Activated naive CD4-positive, alpha-beta T cell treated with anti-CD3 and anti-CD28 coated beads, Interleukin-2, amount 10 ng/mL, durations not matched to agents 7 days and 5 days (primary cell): ENCODE results near the gene VWA5B2.

Source experiments
- CTCF ChIA-PET: fragments of 350-600 bp; sonication (Branson Sonifier 250); formaldehyde crosslinking; loops from one replicate; lab custom pipeline; 2021; ENCODE audit warnings: antibody characterized with exemption; lab: Charles Lee
- DNase-seq: peaks from one replicate; pipeline ENCODE4 v3.0.0-alpha.2; 2020
- H3K27ac Mint-ChIP-seq: one replicate; pipeline ENCODE4 v1.8.0; 2021; ENCODE audit warnings: mild to moderate bottlenecking, moderate library complexity, mixed read lengths
- H3K27me3 Mint-ChIP-seq: one replicate; pipeline ENCODE4 v1.8.0; 2021; ENCODE audit warnings: mild to moderate bottlenecking, mixed read lengths
- H3K36me3 Mint-ChIP-seq: one replicate; pipeline ENCODE4 v1.8.0; 2021; ENCODE audit warnings: mixed read lengths
- H3K4me1 Mint-ChIP-seq: one replicate; pipeline ENCODE4 v1.8.0; 2021; ENCODE audit warnings: mixed read lengths
- H3K4me3 Mint-ChIP-seq: one replicate; pipeline ENCODE4 v1.8.0; 2021; ENCODE audit warnings: mild to moderate bottlenecking, moderate library complexity, mixed read lengths
- H3K9me3 Mint-ChIP-seq: one replicate; pipeline ENCODE4 v1.8.0; 2021; ENCODE audit warnings: mixed read lengths

The VWA5B2 gene

GRCh38 chr3:184241141-184241446 is 11.7 kb downstream of the VWA5B2 start:
- CTCF ChIA-PET = interaction anchor here (1.1 to 6.5 kb wide), 4 partner anchors 9 to 345 kb away, joined by 3 to 58 read pairs (median 4); partner anchors contain the start of genes EEF1AKMT4 and VWA5B2
- Mint-ChIP-seq H3K27me3 (peaks cover 5% of the 10 kb centered on the region), H3K4me3 (no peak overlapping the region), H3K36me3 (peaks cover 9% of the 10 kb centered on the region), H3K9me3 (no peaks in the 10 kb centered on the region), H3K27ac (no peak overlapping the region), H3K4me1 (peaks cover 2% of the 10 kb centered on the region)
- no peak for DNase-seq

- CTCF ChIA-PET = interaction anchor here (1.0 to 6.5 kb wide), 5 partner anchors 8 to 346 kb away, joined by 3 to 58 read pairs (median 3); partner anchors contain the start of genes EEF1AKMT4 and VWA5B2
Measured at GRCh38 chr3:184241447-184242296, 12.3 kb downstream of the VWA5B2 start.

DNA sequence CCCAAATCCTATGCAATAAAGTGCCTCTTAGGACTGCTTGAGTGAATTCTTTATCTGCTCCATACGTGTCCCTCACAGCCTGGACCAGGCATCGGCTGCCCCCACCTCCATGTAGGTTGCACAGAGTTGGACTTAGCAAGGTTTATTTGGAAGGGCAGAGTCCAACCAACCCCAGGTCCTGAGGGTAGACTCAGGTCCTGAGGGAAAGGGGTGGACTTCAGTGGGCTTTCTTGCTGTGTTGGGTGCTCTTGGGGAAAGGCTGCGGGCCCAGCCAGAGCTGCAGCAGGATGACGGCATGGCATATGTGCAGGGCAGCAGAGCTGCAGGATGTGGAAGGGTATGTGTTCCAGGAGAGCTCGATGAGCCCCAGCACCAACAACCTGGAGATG is 12.9 kb downstream of the VWA5B2 start:
- CTCF ChIA-PET = interaction anchor here (1.0 to 6.5 kb wide), 2 partner anchors 15 to 283 kb away, joined by 3 to 58 read pairs; partner anchors contain the start of gene VWA5B2
- DNase-seq = no peak
- no peak overlapping the region for H3K4me3 Mint-ChIP-seq
- peaks cover 4% of the 10 kb centered on the region for H3K4me1 Mint-ChIP-seq
- no peak overlapping the region for H3K27ac Mint-ChIP-seq
- H3K27me3 Mint-ChIP-seq = peaks cover 4% of the 10 kb centered on the region
- H3K36me3 Mint-ChIP-seq = peaks cover 9% of the 10 kb centered on the region
- H3K9me3 Mint-ChIP-seq = no peaks in the 10 kb centered on the region

More at GRCh38 chr3:184241447-184242296, 12.3 kb downstream of the VWA5B2 start:
- H3K9me3 Mint-ChIP-seq = no peaks in the 10 kb centered on the region
- peaks cover 9% of the 10 kb centered on the region for H3K36me3 Mint-ChIP-seq
- peak; percentile 35 for DNase-seq
- no peak overlapping the region for H3K4me3 Mint-ChIP-seq
- peaks cover 5% of the 10 kb centered on the region for H3K27me3 Mint-ChIP-seq
- H3K4me1 Mint-ChIP-seq = peaks cover 3% of the 10 kb centered on the region
- no peak overlapping the region for H3K27ac Mint-ChIP-seq

- H3K36me3 Mint-ChIP-seq = peaks cover 11% of the 10 kb centered on the region
- CTCF ChIA-PET = interaction anchor here (0.8 to 1.4 kb wide), 5 partner anchors 8 to 352 kb away, joined by 3 to 5 read pairs (median 4); no protein-coding TSS in a partner anchor
- no peaks in the 10 kb centered on the region for H3K9me3 Mint-ChIP-seq
- H3K4me3 Mint-ChIP-seq = peak within 1 kb of the TSS; percentile 90
- H3K27ac Mint-ChIP-seq = peak within 1 kb of the TSS; percentile 98
- no peaks in the 10 kb centered on the region for H3K27me3 Mint-ChIP-seq
- DNase-seq = peak; percentile 90
- peaks cover 27% of the 10 kb centered on the region for H3K4me1 Mint-ChIP-seq
Measured at GRCh38 chr3:184248454-184249411, 19.3 kb downstream of the VWA5B2 start, which contains the start of gene ALG3. TSS of gene ALG3 (minus strand) at chr3:184248962. CDS start at chr3:184248940, 22 bp downstream.

- Mint-ChIP-seq H3K4me1 (peaks cover 27% of the 10 kb centered on the region), H3K27me3 (no peaks in the 10 kb centered on the region), H3K27ac (peak within 1 kb of the TSS; percentile 98), H3K9me3 (no peaks in the 10 kb centered on the region), H3K4me3 (peak within 1 kb of the TSS; percentile 90), H3K36me3 (peaks cover 9% of the 10 kb centered on the region)
- CTCF ChIA-PET = interaction anchor here (0.7 to 1.4 kb wide), 16 partner anchors 9 to 365 kb away, joined by 3 to 26 read pairs (median 3); partner anchors contain the start of gene PARL
- DNase-seq = peak; percentile 98
Measured at GRCh38 chr3:184249412-184250166, 20.2 kb downstream of the VWA5B2 start, which contains the start of gene EEF1AKMT4. TSS of gene EEF1AKMT4 (plus strand) at chr3:184249672. CDS start at chr3:184249695, 23 bp downstream.

DNA sequence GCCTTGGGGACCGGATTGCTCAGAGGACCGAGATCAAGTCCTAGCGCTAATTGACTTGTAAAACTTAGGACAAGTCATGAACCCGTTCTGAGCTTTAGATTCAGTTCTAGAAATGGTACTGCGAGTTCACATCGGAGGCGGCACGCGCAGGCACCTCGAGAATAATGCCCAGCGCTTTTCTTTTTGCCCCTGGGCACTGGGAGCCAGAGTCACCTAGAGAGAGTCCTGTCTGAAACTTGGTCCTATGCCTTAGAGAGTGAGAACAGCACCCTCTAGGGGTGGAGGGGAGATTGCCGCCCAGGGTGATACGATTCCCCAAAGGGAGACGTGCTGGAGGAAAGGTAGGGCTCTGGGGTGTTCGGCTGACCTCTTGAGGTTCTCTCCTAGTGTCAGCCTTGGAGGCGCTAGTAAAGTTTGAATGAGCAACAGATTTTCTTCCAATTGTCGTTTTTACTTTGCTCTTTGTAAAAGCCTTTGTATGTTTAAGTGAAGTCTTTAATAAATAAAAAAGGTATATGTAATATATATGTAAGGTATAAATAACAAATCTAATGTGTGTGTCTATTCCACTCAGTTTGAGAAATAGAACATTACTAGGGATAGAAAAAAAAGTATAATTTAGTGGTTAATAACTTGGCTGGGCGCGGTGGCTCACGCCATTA is 20.9 kb downstream of the VWA5B2 start:
- CTCF ChIA-PET = interaction anchor here (0.7 to 1.4 kb wide), 15 partner anchors 8 to 365 kb away, joined by 3 to 26 read pairs (median 3); partner anchors contain the start of gene PARL
- Mint-ChIP-seq H3K9me3 (no peaks in the 10 kb centered on the region), H3K36me3 (peaks cover 4% of the 10 kb centered on the region), H3K4me1 (peaks cover 27% of the 10 kb centered on the region), H3K4me3 (peak overlapping the region; percentile 90), H3K27me3 (no peaks in the 10 kb centered on the region), H3K27ac (peak overlapping the region; percentile 98)
- peak; percentile 94 for DNase-seq

DNA sequence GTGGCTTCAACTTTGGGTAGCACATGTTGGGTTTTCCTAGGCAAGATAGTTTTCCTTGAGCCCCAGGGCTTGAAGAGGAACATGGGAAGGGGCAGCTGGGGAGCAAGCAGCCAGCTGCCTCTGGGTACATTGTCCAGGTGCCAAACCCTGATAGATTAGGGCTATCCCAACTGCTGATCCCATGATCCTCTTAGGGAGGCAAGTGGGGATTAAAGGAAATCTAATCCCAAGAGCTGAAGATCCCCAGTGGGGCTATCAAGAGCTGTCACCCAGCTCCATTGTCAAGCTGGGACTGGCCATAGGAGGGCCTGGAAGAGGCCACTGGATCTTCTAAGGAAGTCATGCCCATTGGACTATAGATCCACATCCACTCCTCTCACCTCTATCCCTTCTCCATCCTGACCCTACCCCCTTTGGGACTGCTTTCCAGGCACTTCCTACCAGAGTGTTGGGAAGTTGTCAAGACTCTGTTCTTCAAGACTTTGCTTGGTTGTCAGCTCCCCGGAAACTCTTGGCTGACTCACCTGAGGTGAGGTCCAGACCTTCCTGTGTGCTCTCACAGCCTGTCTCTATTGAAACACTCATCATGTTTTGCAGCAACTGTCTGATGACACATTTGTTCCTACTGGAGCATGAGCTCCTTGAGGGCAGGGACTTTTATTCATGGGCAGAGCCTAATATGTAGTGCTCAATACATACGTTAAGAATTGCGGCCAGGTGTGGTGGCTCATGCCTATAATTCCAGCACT is 26.1 kb downstream of the VWA5B2 start:
- no peak overlapping the region for H3K27ac Mint-ChIP-seq
- peaks cover 16% of the 10 kb centered on the region for H3K4me1 Mint-ChIP-seq
- peaks cover 30% of the 10 kb centered on the region for H3K27me3 Mint-ChIP-seq
- no peak overlapping the region for H3K4me3 Mint-ChIP-seq
- H3K36me3 Mint-ChIP-seq = peaks cover 3% of the 10 kb centered on the region
- CTCF ChIA-PET = interaction anchor here (2.3 to 2.8 kb wide), 2 partner anchors 28 to 359 kb away, joined by 8 to 21 read pairs; no protein-coding TSS in a partner anchor
- DNase-seq = no peak
- H3K9me3 Mint-ChIP-seq = no peaks in the 10 kb centered on the region

DNA sequence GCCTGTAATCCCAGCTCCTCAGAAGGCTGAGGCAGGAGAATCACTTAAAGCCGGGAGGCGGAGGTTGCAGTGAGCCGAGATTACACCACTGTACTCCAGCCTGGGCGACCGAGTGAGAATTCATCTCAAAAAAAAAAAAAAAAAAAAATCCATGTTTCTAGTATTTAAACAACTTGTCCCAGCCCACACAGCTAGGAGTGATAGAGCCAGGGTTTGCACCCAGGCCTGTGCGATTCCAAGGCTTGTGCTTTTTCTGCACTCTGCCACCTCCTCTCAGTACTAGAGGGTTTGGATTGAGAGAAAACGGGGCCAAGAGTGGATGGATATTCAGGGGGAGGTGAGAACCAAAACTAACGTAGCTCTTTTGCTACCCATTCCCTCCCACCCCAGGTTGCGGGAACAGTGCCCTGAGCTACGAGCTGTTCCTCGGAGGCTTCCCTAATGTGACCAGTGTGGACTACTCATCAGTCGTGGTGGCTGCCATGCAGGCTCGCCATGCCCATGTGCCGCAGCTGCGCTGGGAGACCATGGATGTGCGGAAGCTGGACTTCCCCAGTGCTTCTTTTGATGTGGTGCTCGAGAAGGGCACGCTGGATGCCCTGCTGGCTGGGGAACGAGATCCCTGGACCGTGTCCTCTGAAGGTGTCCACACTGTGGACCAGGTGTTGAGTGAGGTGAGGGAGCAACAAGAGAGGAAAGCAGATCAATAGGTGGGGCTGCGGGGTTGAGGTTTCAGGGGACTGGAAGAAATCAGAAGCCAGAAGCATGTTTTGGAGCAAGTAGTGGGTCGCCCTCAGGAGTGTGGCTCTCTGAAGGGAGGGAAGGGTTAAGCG is 27.9 kb downstream of the VWA5B2 start:
- CTCF ChIA-PET = interaction anchor here (0.6 to 2.8 kb wide), 3 partner anchors 30 to 361 kb away, joined by 3 to 21 read pairs (median 6); no protein-coding TSS in a partner anchor
- H3K36me3 Mint-ChIP-seq = peaks cover 3% of the 10 kb centered on the region

DNA sequence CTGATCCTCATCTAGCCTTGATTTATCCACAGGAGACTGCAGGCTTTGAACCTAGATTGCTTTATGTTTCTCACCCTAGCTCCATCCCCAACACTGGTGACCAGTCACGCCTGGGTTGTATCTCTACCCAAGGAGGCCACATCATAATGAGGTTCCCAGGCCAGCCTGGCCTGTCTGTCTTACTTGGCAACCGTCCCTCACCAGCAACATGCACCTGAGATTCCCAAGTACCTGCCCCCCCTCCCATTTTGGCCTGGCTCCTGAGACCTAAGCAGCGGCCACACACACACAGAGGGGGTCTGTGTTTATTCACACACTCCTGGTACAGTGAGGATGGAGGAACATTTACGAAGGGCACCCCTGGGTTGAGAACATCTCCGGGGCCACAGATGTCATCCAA is 29.5 kb downstream of the VWA5B2 start:
- Mint-ChIP-seq H3K27ac (no peak overlapping the region), H3K4me1 (peaks cover 22% of the 10 kb centered on the region), H3K27me3 (peaks cover 64% of the 10 kb centered on the region), H3K4me3 (peak overlapping the region; percentile 38), H3K36me3 (peaks cover 3% of the 10 kb centered on the region), H3K9me3 (no peaks in the 10 kb centered on the region)
- no peak for DNase-seq
- CTCF ChIA-PET = interaction anchor here (1.2 to 1.6 kb wide), 2 partner anchors 9 to 32 kb away, joined by 5 to 6 read pairs; partner anchors contain the start of gene EEF1AKMT4

More for the DNA sequence above, 27.9 kb downstream of the VWA5B2 start:
- no peak for DNase-seq
- no peak overlapping the region for H3K27ac Mint-ChIP-seq
- H3K27me3 Mint-ChIP-seq = peaks cover 48% of the 10 kb centered on the region
- H3K4me3 Mint-ChIP-seq = no peak overlapping the region
- peaks cover 18% of the 10 kb centered on the region for H3K4me1 Mint-ChIP-seq
- no peaks in the 10 kb centered on the region for H3K9me3 Mint-ChIP-seq

- CTCF ChIA-PET = interaction anchor here (1.0 to 1.3 kb wide), 2 partner anchors 9 to 32 kb away, joined by 3 read pairs; no protein-coding TSS in a partner anchor
- H3K4me3 Mint-ChIP-seq = peak overlapping the region; percentile 38
- H3K36me3 Mint-ChIP-seq = peaks cover 3% of the 10 kb centered on the region
- DNase-seq = no peak
- no peak overlapping the region for H3K27ac Mint-ChIP-seq
- H3K9me3 Mint-ChIP-seq = no peaks in the 10 kb centered on the region
- peaks cover 22% of the 10 kb centered on the region for H3K4me1 Mint-ChIP-seq
- H3K27me3 Mint-ChIP-seq = peaks cover 70% of the 10 kb centered on the region
Measured at GRCh38 chr3:184259396-184259877, 30.1 kb downstream of the VWA5B2 start.
